AG09319 (cell line): Measurements from ENCODE around the gene WBP2NL.

Source experiments
- DNase-seq: peaks from one replicate; pipeline ENCODE4 v3.0.0-alpha.2; 2010; ENCODE audit warnings: low read depth; ENCODE audit errors: extremely low read depth
- TF ChIP-seq, protein P1 (sequence below): IDR thresholded peaks from 2 replicates; pipeline ENCODE4 v1.5.1; 2011; ENCODE audit warnings: low read depth, mild to moderate bottlenecking, inconsistent platforms, low read length, moderate library complexity

The WBP2NL gene

DNA sequence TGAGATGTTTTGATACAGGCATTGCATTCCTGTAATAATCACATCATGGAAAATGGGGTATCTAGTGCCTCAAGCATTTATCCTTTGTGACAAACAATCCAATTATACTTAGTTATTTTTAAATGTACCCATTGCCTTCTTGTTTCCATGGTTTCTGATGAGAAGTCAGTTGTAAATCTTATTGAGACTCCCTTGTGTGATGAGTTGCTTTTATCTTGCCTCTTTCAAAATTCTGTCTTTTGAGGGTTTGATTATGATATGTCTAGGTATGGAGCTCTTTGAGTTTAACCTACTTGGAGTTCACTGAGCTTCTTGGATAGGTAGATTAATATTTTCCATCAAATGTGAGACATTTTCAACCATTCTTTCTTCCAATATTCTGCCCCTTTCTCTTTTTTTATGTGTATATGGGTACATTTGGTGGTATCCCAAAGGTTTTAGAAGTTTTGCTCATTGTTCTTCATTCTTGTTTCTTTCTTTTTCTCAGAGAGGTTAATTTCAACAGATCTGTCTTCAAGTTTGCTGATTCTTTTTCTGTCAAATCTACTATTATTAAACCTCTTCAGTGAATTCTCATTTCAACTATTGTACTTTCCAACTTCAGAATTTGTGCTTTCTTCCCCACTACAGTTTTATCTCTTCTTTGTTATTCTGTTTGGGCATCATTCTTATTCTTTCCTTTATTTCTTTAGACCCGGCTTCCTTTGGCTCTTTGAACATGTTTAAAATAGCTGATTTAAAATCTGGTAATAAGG lies 58.3 kb downstream of the WBP2NL start:
- TF ChIP-seq, protein P1, sequence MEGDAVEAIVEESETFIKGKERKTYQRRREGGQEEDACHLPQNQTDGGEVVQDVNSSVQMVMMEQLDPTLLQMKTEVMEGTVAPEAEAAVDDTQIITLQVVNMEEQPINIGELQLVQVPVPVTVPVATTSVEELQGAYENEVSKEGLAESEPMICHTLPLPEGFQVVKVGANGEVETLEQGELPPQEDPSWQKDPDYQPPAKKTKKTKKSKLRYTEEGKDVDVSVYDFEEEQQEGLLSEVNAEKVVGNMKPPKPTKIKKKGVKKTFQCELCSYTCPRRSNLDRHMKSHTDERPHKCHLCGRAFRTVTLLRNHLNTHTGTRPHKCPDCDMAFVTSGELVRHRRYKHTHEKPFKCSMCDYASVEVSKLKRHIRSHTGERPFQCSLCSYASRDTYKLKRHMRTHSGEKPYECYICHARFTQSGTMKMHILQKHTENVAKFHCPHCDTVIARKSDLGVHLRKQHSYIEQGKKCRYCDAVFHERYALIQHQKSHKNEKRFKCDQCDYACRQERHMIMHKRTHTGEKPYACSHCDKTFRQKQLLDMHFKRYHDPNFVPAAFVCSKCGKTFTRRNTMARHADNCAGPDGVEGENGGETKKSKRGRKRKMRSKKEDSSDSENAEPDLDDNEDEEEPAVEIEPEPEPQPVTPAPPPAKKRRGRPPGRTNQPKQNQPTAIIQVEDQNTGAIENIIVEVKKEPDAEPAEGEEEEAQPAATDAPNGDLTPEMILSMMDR: no peak
- DNase-seq: no peak

DNA sequence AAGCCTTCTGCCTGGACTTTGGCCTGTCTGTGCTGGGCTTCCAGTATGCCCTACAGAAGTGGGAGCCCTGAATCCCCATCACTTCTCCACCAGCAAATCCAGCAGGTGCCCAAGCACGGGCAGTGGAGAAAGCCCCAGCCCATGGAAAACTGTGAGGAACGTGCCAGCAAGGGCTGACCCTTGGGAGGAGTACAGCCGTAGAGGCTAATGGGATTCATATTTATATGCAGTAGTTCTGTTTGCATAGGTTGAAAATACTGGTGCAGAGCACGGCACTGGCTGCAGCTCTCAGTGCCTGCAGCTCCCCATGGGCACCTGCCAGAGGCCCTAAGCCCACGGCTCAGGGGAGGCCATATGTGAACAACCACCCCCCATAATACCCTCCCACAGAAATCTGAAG lies 61.9 kb downstream of the WBP2NL start:
- DNase-seq: no peak
- TF ChIP-seq, protein P1: no peak

DNA sequence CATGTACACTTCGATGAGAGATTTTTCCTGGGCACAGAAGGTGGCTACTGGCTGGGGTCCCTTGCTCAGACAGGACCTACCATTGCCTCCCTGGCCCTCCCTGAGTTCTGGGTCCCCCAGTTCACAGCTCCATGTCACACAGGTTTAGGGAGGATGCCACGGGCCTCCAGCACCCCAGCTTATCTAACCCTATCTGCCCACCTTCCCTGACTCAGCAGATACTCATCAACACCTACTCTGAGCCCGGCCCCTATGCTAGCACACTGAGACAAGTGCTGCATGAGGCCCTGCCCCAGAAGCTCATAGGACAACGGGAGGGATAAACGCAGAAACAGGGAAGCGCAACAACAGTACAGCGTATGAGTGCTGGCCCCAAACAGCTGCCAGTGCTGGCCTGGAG lies 62.5 kb downstream of the WBP2NL start:
- TF ChIP-seq, protein P1: no peak
- DNase-seq: no peak

DNA sequence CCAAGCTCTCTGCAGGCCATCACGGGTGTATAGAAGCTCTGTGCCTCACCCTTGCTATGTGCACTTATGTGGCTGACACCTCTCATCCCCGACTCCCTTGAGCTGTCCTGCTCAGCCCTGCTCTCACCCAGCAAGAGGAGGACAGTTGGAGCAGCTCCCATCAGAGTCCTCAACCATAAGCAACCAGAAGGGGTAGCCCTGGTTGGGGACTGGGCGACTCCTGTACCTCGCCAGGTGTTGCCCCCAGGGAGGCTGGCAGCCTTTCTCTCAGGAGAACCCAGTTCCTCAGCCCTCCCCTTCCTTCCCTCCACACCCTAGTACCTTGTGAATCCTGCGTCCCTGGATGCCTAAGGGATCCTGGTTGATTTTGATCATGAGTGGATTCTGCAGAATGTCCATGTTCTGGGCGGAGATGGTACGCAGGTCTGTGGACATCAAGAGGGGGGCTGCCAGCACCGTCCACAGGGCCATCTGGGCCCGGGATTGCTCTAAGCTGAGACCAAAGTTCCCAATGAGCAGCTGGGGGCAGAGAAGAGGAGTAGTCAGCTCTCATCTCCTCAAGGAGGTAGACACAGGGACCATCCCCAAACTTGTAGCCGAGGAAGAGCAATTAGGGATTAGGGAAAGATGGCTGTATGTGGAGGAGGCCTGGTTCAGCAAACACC lies 64.0 kb downstream of the WBP2NL start:
- TF ChIP-seq, protein P1: no peak
- no peak for DNase-seq

DNA sequence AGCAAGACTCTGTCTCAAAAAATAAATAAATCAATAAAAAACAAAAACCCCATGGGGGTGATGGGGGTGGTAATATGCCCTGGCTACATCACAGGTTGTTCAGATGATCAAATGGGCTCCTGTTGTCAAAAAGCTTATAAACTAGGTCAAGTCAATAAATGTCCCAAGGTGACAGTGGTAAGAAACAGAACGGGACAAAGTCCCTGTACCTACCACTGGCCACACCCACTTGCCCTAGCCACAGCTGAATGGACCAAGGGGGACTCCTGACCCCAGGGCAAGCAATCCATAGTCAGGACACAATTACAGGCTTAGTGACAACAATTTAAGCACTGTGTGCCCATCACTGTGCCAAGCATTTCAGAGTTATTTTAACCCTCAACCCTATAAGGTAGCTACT lies 66.0 kb downstream of the WBP2NL start:
- no peak for DNase-seq
- TF ChIP-seq, protein P1: no peak

DNA sequence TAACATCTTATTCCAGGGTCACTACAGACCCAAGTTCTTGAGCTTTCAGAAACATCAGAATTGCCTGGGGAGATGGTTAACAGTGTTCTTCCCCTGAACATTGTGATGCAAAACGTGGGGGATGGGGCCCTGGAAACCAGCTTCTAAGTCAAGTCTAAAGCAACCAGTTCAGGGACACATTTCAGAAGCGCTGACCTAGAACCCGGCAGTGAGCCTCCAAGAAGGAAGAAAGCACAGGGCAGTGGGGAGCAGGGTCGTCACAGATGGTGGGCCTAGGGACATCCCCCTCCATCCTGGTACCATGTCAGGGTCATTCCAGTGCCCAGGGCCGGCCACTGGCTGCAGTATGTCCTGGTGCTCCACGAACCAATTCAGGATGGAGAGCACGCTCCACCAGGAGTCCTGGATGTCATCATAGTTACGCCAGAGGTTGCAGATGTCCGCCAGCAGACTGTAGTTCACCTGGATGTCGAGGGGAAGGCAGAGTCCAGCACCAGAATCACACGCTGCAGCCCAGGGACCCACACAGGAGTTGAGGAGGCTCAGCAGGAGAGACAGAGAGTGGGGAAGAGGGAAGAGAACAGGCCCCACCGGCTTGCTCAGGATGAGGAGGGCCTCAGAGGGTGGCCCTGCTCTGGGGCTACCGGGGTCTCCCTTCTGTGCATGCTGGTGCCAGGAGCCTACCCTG lies 67.0 kb downstream of the WBP2NL start:
- TF ChIP-seq, protein P1: no peak
- DNase-seq: no peak

DNA sequence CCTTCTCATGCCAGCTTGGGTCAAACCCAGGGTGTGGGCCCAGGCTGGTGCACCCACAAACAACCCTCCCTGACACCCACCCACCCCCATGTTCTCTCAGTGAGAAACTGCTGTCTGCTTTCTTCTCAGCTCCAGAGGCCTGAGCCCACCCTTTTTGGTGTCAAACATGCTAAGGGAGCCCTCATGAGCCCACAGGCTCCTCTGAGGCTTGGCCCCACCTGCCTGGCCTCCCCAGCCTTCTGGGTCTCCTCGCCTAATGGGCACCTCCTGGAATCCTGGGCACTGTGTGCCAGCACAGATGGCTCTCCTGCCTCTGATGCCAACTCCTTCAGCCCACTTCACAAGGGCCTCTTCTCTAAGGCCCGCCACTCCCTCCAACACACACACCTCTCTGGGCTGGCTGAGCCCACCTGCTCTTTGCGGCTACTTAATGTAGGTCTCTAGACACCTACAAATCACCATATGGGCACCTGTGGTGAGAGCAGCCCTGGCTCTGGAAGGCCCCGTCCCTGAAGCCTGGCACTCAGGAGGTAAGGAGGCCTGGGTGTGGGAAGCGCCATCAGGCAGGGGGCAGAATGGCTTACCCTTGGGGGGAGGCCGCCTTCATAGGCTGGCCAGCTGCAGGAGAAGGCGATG lies 67.7 kb downstream of the WBP2NL start:
- DNase-seq: no peak

More for the DNA sequence above, 67.7 kb downstream of the WBP2NL start:
- TF ChIP-seq, protein P1: no peak
